HEK293T (cell line): ENCODE measurements around the gene SMIM7.

Source experiments
- ELF4 ChIP-seq: fragments of 450-650 bp; IDR thresholded peaks from 2 replicates; pipeline ENCODE4 v1.6.1; 2017; ENCODE audit warnings: antibody characterized with exemption
- LEF1 ChIP-seq: fragments of 450-650 bp; IDR thresholded peaks from 2 replicates; pipeline ENCODE4 v1.6.1; 2017; ENCODE audit warnings: mild to moderate bottlenecking, borderline replicate concordance
- NFRKB ChIP-seq: fragments of 450-650 bp; IDR thresholded peaks from 2 replicates; pipeline ENCODE4 v1.6.1; 2016; ENCODE audit warnings: mild to moderate bottlenecking, moderate library complexity
- SP1 ChIP-seq: fragments of 450-650 bp; IDR thresholded peaks from 2 replicates; pipeline ENCODE4 v1.6.1; 2017
- SUZ12 ChIP-seq: fragments of 450-650 bp; IDR thresholded peaks from 2 replicates; pipeline ENCODE4 v1.6.1; 2016; ENCODE audit warnings: mild to moderate bottlenecking
- TARDBP ChIP-seq: fragments of 450-650 bp; IDR thresholded peaks from 2 replicates; pipeline ENCODE4 v1.6.1; 2016

- TF ChIP-seq ELF4, result no peak
- no peak for TF ChIP-seq TARDBP
- no peak for TF ChIP-seq NFRKB
- no peak for TF ChIP-seq SUZ12
- no peak for TF ChIP-seq LEF1
- no peak for TF ChIP-seq SP1
These were observed 13.3 kb upstream of the SMIM7 start for GRCh38 chr19:16673231-16673630.
